HepG2 (cell line): Measurements from ENCODE around the gene KDM5B. TPM values are rescaled to one million over a fixed set of nuclear protein-coding genes. Genes with fewer than 3 reads are reported as not detected.

Source experiments
- ATF7-NPFF ChIP-seq: sonication (generic); formaldehyde crosslinking; IDR thresholded peaks from 2 replicates; pipeline ENCODE4 v1.8.1; 2023; ENCODE audit warnings: mild to moderate bottlenecking, low read depth, missing genetic modification reagents, moderate library complexity
- CBX1 ChIP-seq: IDR thresholded peaks from one replicate; pipeline ENCODE4 v1.6.1; 2016; ENCODE audit warnings: antibody characterized with exemption, low read depth
- CHD4 ChIP-seq: fragments of 200-600 bp; sonication (generic); IDR thresholded peaks from 2 replicates; pipeline ENCODE4 v1.7.0; 2017; ENCODE audit warnings: mild to moderate bottlenecking, low read length, borderline replicate concordance
- GLI4 ChIP-seq: sonication (generic); formaldehyde crosslinking; IDR thresholded peaks from 2 replicates; pipeline ENCODE4 v1.5.1; 2020; ENCODE audit warnings: missing genetic modification reagents, mild to moderate bottlenecking, moderate library complexity, borderline replicate concordance
- JDP2 ChIP-seq: sonication (generic); formaldehyde crosslinking; IDR thresholded peaks from 2 replicates; pipeline ENCODE4 v1.8.1; 2022; ENCODE audit warnings: missing genetic modification reagents, borderline replicate concordance
- KDM5B ChIP-seq: sonication (generic); formaldehyde crosslinking; IDR thresholded peaks from 2 replicates; pipeline ENCODE4 v1.4.0; 2020; ENCODE audit warnings: missing genetic modification reagents, mild to moderate bottlenecking, borderline replicate concordance
- KLF12 ChIP-seq: sonication (generic); formaldehyde crosslinking; IDR thresholded peaks from 2 replicates; pipeline ENCODE4 v1.4.0; 2020; ENCODE audit warnings: missing genetic modification reagents, borderline replicate concordance
- MAFK ChIP-seq, 2 experiments: IDR thresholded peaks in 1 of 2; conservative IDR thresholded peaks in 1 of 2; 2 replicates each; pipeline ENCODE4 v1.6.1; 2011; ENCODE audit warnings: improper control_type of control experiment in 2 of 2, low read length in 2 of 2
- NKX3-1 ChIP-seq: sonication (generic); formaldehyde crosslinking; IDR thresholded peaks from 2 replicates; pipeline ENCODE4 v1.5.0; 2020; ENCODE audit warnings: missing genetic modification reagents
- PCBP2 ChIP-seq: fragments of 200-400 bp; formaldehyde crosslinking; optimal IDR thresholded peaks from 2 replicates; pipeline ENCODE3; 2018; ENCODE audit warnings: low read length, low read depth; ENCODE audit not compliant: poor library complexity, severe bottlenecking
- RBFOX2 ChIP-seq: fragments of 200-400 bp; formaldehyde crosslinking; IDR thresholded peaks from 2 replicates; pipeline ENCODE4 v1.6.1; 2017; ENCODE audit warnings: low read depth, mild to moderate bottlenecking, low read length
- ZNF383 ChIP-seq: sonication (generic); formaldehyde crosslinking; IDR thresholded peaks from 2 replicates; pipeline ENCODE4 v1.4.0; 2020; ENCODE audit warnings: missing genetic modification reagents, mild to moderate bottlenecking, borderline replicate concordance
- ZNF572 ChIP-seq: sonication (generic); formaldehyde crosslinking; IDR thresholded peaks from 2 replicates; pipeline ENCODE4 v1.5.1; 2020; ENCODE audit warnings: mild to moderate bottlenecking, missing genetic modification reagents
- ZNF598 ChIP-seq: sonication (generic); formaldehyde crosslinking; IDR thresholded peaks from 2 replicates; pipeline ENCODE4 v1.5.1; 2020; ENCODE audit warnings: mild to moderate bottlenecking, missing genetic modification reagents, borderline replicate concordance
- ZNF761 ChIP-seq: sonication (generic); formaldehyde crosslinking; conservative IDR thresholded peaks from 2 replicates; pipeline ENCODE4 v1.4.0; 2020; ENCODE audit warnings: mild to moderate bottlenecking, missing genetic modification reagents
- polyA plus RNA-seq, 8 experiments: library from polyadenylated mRNA; depleted of rRNA in 3 of 8; stranded (reverse) in 7 of 8; unstranded in 1 of 8; fragments of >200 nt; fragmentation: Illumina TruSeq in 4 of 8; extraction: Trizol in 4 of 8; gene quantifications; 2 replicates each; pipeline versions ENCODE4 v1.2.1 to v1.2.3, GENCODE V29; 2011 to 2016; ENCODE audit warnings: low read depth in 4 of 8, missing spikeins in 1 of 8, mixed read lengths in 1 of 8; ENCODE audit not compliant: insufficient read depth in 1 of 8
- total RNA-seq, 5 experiments: library from RNA; depleted of rRNA; stranded (reverse); fragments of >200 nt; fragmentation: Illumina TruSeq; extraction: Trizol; gene quantifications; 2 replicates each; pipeline ENCODE4 v1.2.3, GENCODE V29; 2016; ENCODE audit warnings: low read depth in 1 of 5
- TF ChIP-seq, protein P1 (sequence below): sonication (generic); formaldehyde crosslinking; IDR thresholded peaks from 2 replicates; pipeline ENCODE4 v1.4.0; 2020; ENCODE audit warnings: missing genetic modification reagents
- TF ChIP-seq, protein P2 (sequence below): sonication (generic); formaldehyde crosslinking; IDR thresholded peaks from 2 replicates; pipeline ENCODE4 v1.5.0; 2020; ENCODE audit warnings: mild to moderate bottlenecking, missing genetic modification reagents, borderline replicate concordance

The KDM5B gene
- total and polyA plus RNA-seq, 2 of the 13 experiments (the other 11 are each of a cell fraction or from before 2014, with no cell fraction given): 34.2 to 35.4 TPM

DNA sequence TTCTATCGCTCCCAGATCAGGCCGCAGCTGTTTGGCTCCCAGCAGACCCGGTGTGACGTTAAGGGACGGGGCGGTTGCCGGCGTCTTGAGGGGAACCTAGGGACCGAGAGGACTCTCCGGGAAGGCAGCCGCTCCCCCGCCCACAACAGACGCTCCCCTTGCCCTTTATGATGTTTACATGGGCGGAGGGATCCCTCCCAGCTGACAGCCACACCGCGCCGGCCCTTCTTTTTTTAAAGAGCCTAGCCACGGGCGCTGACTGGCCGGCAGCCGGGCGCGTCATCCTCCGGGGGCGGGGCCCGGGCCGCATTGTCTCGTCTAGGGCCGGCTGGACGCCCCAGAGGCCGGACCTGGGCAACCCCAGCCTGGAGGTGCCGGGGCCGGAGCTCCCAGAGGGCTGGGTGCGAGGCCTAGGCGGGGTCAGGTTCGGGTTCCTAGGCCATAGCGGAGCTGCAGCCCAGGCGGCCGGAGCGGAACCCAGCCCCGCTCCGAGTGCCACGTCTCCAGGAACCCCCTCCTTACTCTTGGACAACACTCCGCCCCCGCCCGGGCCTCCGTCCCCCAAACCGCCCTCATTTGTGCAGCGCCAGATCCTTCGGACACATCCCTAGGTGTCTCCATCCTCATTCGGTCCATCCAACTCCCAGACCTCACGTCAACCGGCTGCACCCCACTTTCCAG, 2.5 kb upstream of the KDM5B start, which contains the start of gene PCAT6 (continued):
- TF ChIP-seq, protein P1, sequence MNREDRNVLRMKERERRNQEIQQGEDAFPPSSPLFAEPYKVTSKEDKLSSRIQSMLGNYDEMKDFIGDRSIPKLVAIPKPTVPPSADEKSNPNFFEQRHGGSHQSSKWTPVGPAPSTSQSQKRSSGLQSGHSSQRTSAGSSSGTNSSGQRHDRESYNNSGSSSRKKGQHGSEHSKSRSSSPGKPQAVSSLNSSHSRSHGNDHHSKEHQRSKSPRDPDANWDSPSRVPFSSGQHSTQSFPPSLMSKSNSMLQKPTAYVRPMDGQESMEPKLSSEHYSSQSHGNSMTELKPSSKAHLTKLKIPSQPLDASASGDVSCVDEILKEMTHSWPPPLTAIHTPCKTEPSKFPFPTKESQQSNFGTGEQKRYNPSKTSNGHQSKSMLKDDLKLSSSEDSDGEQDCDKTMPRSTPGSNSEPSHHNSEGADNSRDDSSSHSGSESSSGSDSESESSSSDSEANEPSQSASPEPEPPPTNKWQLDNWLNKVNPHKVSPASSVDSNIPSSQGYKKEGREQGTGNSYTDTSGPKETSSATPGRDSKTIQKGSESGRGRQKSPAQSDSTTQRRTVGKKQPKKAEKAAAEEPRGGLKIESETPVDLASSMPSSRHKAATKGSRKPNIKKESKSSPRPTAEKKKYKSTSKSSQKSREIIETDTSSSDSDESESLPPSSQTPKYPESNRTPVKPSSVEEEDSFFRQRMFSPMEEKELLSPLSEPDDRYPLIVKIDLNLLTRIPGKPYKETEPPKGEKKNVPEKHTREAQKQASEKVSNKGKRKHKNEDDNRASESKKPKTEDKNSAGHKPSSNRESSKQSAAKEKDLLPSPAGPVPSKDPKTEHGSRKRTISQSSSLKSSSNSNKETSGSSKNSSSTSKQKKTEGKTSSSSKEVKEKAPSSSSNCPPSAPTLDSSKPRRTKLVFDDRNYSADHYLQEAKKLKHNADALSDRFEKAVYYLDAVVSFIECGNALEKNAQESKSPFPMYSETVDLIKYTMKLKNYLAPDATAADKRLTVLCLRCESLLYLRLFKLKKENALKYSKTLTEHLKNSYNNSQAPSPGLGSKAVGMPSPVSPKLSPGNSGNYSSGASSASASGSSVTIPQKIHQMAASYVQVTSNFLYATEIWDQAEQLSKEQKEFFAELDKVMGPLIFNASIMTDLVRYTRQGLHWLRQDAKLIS (CRISPR knock-in tag): no peak
- TF ChIP-seq, protein P2, sequence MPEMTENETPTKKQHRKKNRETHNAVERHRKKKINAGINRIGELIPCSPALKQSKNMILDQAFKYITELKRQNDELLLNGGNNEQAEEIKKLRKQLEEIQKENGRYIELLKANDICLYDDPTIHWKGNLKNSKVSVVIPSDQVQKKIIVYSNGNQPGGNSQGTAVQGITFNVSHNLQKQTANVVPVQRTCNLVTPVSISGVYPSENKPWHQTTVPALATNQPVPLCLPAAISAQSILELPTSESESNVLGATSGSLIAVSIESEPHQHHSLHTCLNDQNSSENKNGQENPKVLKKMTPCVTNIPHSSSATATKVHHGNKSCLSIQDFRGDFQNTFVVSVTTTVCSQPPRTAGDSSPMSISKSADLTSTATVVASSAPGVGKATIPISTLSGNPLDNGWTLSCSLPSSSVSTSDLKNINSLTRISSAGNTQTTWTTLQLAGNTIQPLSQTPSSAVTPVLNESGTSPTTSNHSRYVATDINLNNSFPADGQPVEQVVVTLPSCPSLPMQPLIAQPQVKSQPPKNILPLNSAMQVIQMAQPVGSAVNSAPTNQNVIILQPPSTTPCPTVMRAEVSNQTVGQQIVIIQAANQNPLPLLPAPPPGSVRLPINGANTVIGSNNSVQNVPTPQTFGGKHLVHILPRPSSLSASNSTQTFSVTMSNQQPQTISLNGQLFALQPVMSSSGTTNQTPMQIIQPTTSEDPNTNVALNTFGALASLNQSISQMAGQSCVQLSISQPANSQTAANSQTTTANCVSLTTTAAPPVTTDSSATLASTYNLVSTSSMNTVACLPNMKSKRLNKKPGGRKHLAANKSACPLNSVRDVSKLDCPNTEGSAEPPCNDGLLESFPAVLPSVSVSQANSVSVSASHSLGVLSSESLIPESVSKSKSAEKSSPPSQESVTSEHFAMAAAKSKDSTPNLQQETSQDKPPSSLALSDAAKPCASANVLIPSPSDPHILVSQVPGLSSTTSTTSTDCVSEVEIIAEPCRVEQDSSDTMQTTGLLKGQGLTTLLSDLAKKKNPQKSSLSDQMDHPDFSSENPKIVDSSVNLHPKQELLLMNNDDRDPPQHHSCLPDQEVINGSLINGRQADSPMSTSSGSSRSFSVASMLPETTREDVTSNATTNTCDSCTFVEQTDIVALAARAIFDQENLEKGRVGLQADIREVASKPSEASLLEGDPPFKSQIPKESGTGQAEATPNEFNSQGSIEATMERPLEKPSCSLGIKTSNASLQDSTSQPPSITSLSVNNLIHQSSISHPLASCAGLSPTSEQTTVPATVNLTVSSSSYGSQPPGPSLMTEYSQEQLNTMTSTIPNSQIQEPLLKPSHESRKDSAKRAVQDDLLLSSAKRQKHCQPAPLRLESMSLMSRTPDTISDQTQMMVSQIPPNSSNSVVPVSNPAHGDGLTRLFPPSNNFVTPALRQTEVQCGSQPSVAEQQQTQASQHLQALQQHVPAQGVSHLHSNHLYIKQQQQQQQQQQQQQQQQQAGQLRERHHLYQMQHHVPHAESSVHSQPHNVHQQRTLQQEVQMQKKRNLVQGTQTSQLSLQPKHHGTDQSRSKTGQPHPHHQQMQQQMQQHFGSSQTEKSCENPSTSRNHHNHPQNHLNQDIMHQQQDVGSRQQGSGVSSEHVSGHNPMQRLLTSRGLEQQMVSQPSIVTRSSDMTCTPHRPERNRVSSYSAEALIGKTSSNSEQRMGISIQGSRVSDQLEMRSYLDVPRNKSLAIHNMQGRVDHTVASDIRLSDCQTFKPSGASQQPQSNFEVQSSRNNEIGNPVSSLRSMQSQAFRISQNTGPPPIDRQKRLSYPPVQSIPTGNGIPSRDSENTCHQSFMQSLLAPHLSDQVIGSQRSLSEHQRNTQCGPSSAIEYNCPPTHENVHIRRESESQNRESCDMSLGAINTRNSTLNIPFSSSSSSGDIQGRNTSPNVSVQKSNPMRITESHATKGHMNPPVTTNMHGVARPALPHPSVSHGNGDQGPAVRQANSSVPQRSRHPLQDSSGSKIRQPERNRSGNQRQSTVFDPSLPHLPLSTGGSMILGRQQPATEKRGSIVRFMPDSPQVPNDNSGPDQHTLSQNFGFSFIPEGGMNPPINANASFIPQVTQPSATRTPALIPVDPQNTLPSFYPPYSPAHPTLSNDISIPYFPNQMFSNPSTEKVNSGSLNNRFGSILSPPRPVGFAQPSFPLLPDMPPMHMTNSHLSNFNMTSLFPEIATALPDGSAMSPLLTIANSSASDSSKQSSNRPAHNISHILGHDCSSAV: 0 out of 2 replicates have a peak, but pooled peaks have one; percentile 41
- no peak for TF ChIP-seq ZNF761 (CRISPR knock-in tag)
- TF ChIP-seq ZNF598 (CRISPR knock-in tag): no peak
- TF ChIP-seq CBX1: peak; percentile 37
- peak; percentile 85; the same call in 1 of the 2 replicates for TF ChIP-seq KLF12 (CRISPR knock-in tag)
- 0 out of 2 replicates have a peak, but pooled peaks have one; percentile 18 for TF ChIP-seq ZNF383
- TF ChIP-seq PCBP2: no peak
- no peak; the same call in 1 of the 2 replicates for TF ChIP-seq NKX3-1 (CRISPR knock-in tag)
- peak; percentile 22; the same call in 1 of the 2 replicates for TF ChIP-seq ATF7-NPFF
- TF ChIP-seq RBFOX2: peak; percentile 90
- 0 out of 2 replicates have a peak, but pooled peaks have one; percentile 9 for TF ChIP-seq CHD4
- peak; percentile 90; the same call in 1 of the 2 replicates for TF ChIP-seq KDM5B
- TF ChIP-seq JDP2 (CRISPR knock-in tag): peak; percentile 25; the same call in 1 of the 2 replicates
- TF ChIP-seq GLI4 (CRISPR knock-in tag): no peak
- no peak for TF ChIP-seq MAFK (conservative IDR thresholded peaks at IDR 0.05 in 1 of 2, IDR thresholded peaks at IDR 0.05 in 1 of 2; ENCODE audit: low read length in 2 of 2)
- peak; percentile 16; the same call in 1 of the 2 replicates for TF ChIP-seq ZNF572 (CRISPR knock-in tag)
